ENCODE results near the gene GNG7. TPM values are rescaled to one million over a fixed set of nuclear protein-coding genes. Genes with fewer than 3 reads are reported as not detected.

GNG7 gene
- total and polyA plus RNA-seq, 10 of the 15 experiments (the other 5 are each of a cell fraction or from before 2014, with no cell fraction given): 1.9 to 13.6 (median 6.5) TPM

DNA sequence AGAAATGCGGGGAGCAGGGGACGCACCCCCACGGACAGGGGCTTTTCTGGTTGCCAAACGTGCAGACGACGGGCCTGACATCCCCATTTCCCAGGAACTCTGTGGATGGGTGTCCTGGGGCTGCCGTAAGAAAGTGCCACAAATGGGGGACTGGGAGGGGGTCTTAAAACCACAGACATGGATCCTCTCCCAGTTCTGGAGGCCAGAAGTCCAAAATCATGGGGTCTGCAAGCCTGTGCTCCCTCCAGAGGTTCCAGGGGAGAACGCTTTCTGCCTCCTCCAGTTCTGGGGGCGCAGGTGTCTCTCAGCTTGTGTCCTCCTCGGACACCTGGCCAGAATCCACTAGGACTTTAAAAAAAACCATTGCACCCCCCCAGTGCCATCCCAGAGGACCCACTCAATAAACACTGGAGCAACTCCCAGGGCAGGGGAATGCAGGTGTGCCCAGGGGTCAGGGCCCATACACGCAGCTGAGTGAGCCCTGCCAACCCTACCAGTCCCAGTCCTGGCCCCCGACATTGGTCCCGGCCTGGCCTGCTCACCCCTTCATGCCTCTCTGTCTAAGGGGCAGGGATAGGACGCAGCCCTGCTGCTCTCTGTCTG lies 122.7 kb downstream of the GNG7 start:
- no peaks in the 10 kb centered on the region for H3K79me2 ChIP-seq (ENCODE audit: control insufficient read depth, insufficient read depth, low read length)
- BruUV-seq (replicated peaks): no TSS peak
- SMC1A ChIA-PET (ENCODE audit: uncharacterized antibody, unreplicated experiment): interaction anchor here (0.7 to 5.8 kb wide), 8 partner anchors 13 to 106 kb away, joined by 3 to 47 read pairs (median 6); partner anchors contain the start of gene GADD45B
- no peak overlapping the region for H3K27ac ChIP-seq (ENCODE audit: control insufficient read depth, insufficient read depth)
- no peak overlapping the region for H3K4me3 ChIP-seq
- RAD21 ChIA-PET (ENCODE audit: unreplicated experiment): interaction anchor here (0.8 to 3.9 kb wide), 8 partner anchors 14 to 102 kb away, joined by 3 to 51 read pairs (median 10); partner anchors contain the start of gene GADD45B
- peaks cover 10% of the 10 kb centered on the region; the same call in 2 of the 3 replicates for H3K9me3 ChIP-seq (replicated peaks; ENCODE audit: control insufficient read depth, insufficient read depth, low read length)
- peaks cover 7% of the 10 kb centered on the region; the same call in 1 of the 2 replicates for H3K4me1 ChIP-seq (ENCODE audit: control insufficient read depth, insufficient read depth, low read length)
- FAIRE-seq (no peak), ATAC-seq (peak; percentile 28; the same call in 1 of the 3 replicates), DNase-seq (ENCODE audit: low read depth, low spot score) (no peak)
- TF ChIP-seq RFX5 (IDR thresholded peaks at IDR 0.05; ENCODE audit: low read depth, low read length) (no peak), RCOR1 (conservative IDR thresholded peaks at IDR 0.05; ENCODE audit: low read depth, low read length) (no peak), ESRRA (IDR thresholded peaks at IDR 0.05; ENCODE audit: low read length) (no peak), SPI1 (IDR thresholded peaks at IDR 0.05; ENCODE audit: borderline replicate concordance, insufficient read depth, low read depth, low read length) (no peak), MTA3 (IDR thresholded peaks at IDR 0.05; ENCODE audit: borderline replicate concordance, low read length) (no peak), NBN (IDR thresholded peaks at IDR 0.05) (0 out of 2 replicates have a peak, but pooled peaks have one; percentile 0), NRF1 (conservative IDR thresholded peaks at IDR 0.05; ENCODE audit: low read depth, low read length) (no peak), ZBED1 (IDR thresholded peaks at IDR 0.05; ENCODE audit: borderline replicate concordance) (no peak), EED (IDR thresholded peaks at IDR 0.05; ENCODE audit: low read depth) (0 out of 2 replicates have a peak, but pooled peaks have one; percentile 10), RAD21 (IDR thresholded peaks at IDR 0.05; ENCODE audit: insufficient read depth, low read depth, low read length) (no peak), EZH2 (IDR thresholded peaks at IDR 0.05; ENCODE audit: borderline replicate concordance, control insufficient read depth, low read depth, low read length) (no peak)
- TF ChIP-seq, protein P1, sequence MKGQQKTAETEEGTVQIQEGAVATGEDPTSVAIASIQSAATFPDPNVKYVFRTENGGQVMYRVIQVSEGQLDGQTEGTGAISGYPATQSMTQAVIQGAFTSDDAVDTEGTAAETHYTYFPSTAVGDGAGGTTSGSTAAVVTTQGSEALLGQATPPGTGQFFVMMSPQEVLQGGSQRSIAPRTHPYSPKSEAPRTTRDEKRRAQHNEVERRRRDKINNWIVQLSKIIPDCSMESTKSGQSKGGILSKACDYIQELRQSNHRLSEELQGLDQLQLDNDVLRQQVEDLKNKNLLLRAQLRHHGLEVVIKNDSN (IDR thresholded peaks at IDR 0.05; ENCODE audit: borderline replicate concordance, extremely low read length, insufficient read depth, low read depth, low read length): no peak
- H4K20me1 ChIP-seq (ENCODE audit: control insufficient read depth, insufficient read depth): no peaks in the 10 kb centered on the region
- POLR2A ChIA-PET: interaction anchor here (0.5 to 1.6 kb wide), 7 partner anchors 39 to 403 kb away, joined by 3 to 12 read pairs (median 3); partner anchors contain the start of genes GADD45B and TIMM13
- no peak overlapping the region for H3K9ac ChIP-seq (ENCODE audit: control insufficient read depth, insufficient read depth, low read length)
- no peak overlapping the region for H2AFZ ChIP-seq (ENCODE audit: control insufficient read depth, low read depth, low read length)
- in situ Hi-C loops (cut with MboI) (no loop called here), intact Hi-C loops (cut with micrococcal nuclease; ENCODE audit: unreplicated experiment) (loop anchor here (1.0 kb wide), 1 partner anchor 104 kb away; no protein-coding TSS in a partner anchor)
- 0 out of 2 replicates have a peak overlapping the region, but pooled peaks have one; percentile 25 for H3K4me2 ChIP-seq (ENCODE audit: control insufficient read depth, insufficient read depth)
- WGBS (ENCODE audit: insufficient coverage, insufficient replicate concordance, low lambda C conversion rate, missing lambda C conversion rate): 52% methylated on average over 14 of the region's 14 CpGs
- no peaks in the 10 kb centered on the region for H3K27me3 ChIP-seq (replicated peaks in 1 of 2; ENCODE audit: control insufficient read depth in 2 of 2, insufficient read depth in 2 of 2, low read length in 1 of 2)
- CTCF ChIA-PET: interaction anchor here (0.8 to 4.7 kb wide), 19 partner anchors 9 to 187 kb away, joined by 3 to 50 read pairs (median 5); partner anchors contain the start of gene GADD45B
- H3K36me3 ChIP-seq (ENCODE audit: control insufficient read depth in 2 of 2, insufficient read depth in 2 of 2, low read length in 1 of 2): no peaks in the 10 kb centered on the region

Measured in GM12878 (cell line).